K562 (cell line): ENCODE results near the gene WDR31. TPM values are rescaled to one million over a fixed set of nuclear protein-coding genes. Genes with fewer than 3 reads are reported as not detected.

Source experiments
- ATAC-seq: fragments of 200-7000 bp; cut with Tn5 transposase; 3 replicates; pipeline ENCODE4 v1.9.1; 2020; ENCODE audit warnings: moderate library complexity
- BruUV-seq: library from RNA; stranded (reverse); fragments of 400-500 nt; replicated peaks from 2 replicates; lab custom pipeline; 2021; lab: Mats Ljungman, UMichigan
- CTCF ChIA-PET: fragments of 300-600 bp; formaldehyde crosslinking; extraction: SDS; loops from one replicate; lab custom pipeline; 2021; ENCODE audit warnings: low intra/inter-chr PET ratio; lab: Yijun Ruan, JAX
- POLR2A ChIA-PET: fragments of 300-600, 350-650 bp; sonication (Branson Sonifier 250); formaldehyde crosslinking; extraction: SDS; loops from one replicate; lab custom pipeline; 2021; ENCODE audit warnings: antibody characterized with exemption, inconsistent platforms; lab: Yijun Ruan, JAX
- DNase-seq, 4 experiments: peaks; one replicate each; pipeline versions ENCODE4 v3.0.0 to v3.0.0-alpha.2; 2011 to 2018; ENCODE audit warnings: low spot score in 3 of 4, mixed read lengths in 3 of 4; ENCODE audit errors: extremely low read depth in 1 of 4
- FAIRE-seq: peaks from 2 replicates; lab custom pipeline; 2011; peaks lifted over from hg19 to GRCh38; lab: Jason Lieb, UNC
- H2AFZ ChIP-seq: 2 replicates; pipeline ENCODE4 v1.6.0; 2011; ENCODE audit warnings: low read depth, low read length, control low read depth, inconsistent platforms
- H3K27ac ChIP-seq: fragments of 200-600 bp; 3 replicates; pipeline ENCODE4 v1.8.0; 2011; ENCODE audit warnings: low read depth, mild to moderate bottlenecking, control low read depth, inconsistent platforms, low read length, moderate library complexity, mixed read lengths; ENCODE audit errors: extremely low read depth
- H3K27me3 ChIP-seq, 2 experiments: fragments of 300-600 bp in 1 of 2; 2 replicates in 1 of 2; 3 replicates in 1 of 2; pipeline versions ENCODE4 v1.6.0 to v1.8.0; 2011; ENCODE audit warnings: inconsistent platforms in 2 of 2, low read length in 2 of 2, mild to moderate bottlenecking in 1 of 2, mixed read lengths in 1 of 2, moderate library complexity in 1 of 2; ENCODE audit not compliant: control insufficient read depth in 2 of 2, insufficient read depth in 2 of 2
- H3K36me3 ChIP-seq: fragments of 300-600 bp; 3 replicates; pipeline ENCODE4 v1.8.0; 2011; ENCODE audit warnings: mild to moderate bottlenecking, low read length, inconsistent platforms; ENCODE audit not compliant: control insufficient read depth, insufficient read depth
- H3K4me1 ChIP-seq, 2 experiments: fragments of 200-600 bp in 1 of 2; replicated peaks in 1 of 2; 2 replicates in 1 of 2; 3 replicates in 1 of 2; pipeline versions ENCODE4 v1.5.1 to v1.8.0; 2011; ENCODE audit warnings: inconsistent platforms in 2 of 2, low read length in 2 of 2, mild to moderate bottlenecking in 1 of 2, mixed read lengths in 1 of 2, moderate library complexity in 1 of 2; ENCODE audit not compliant: control insufficient read depth in 2 of 2, insufficient read depth in 2 of 2
- H3K4me2 ChIP-seq: 2 replicates; pipeline ENCODE4 v1.6.1; 2011; ENCODE audit warnings: low read length, control low read depth, inconsistent platforms, mixed read lengths; ENCODE audit not compliant: insufficient read depth
- H3K4me3 ChIP-seq: fragments of 200-600 bp; sonication (generic), shearing (Covaris generic); 2 replicates; pipeline ENCODE4 v1.5.1; 2016; ENCODE audit warnings: control low read depth, inconsistent platforms
- H3K79me2 ChIP-seq: fragments of 200-600 bp; 3 replicates; pipeline ENCODE4 v1.8.0; 2011; ENCODE audit warnings: low read length, inconsistent platforms; ENCODE audit not compliant: control insufficient read depth, insufficient read depth
- H3K9ac ChIP-seq, 2 experiments: 2 replicates each; pipeline versions ENCODE4 v1.6.0 to v1.6.1; 2011; ENCODE audit warnings: low read depth in 2 of 2, low read length in 2 of 2, control low read depth in 1 of 2, inconsistent platforms in 1 of 2, mild to moderate bottlenecking in 1 of 2, mixed read lengths in 1 of 2; ENCODE audit not compliant: insufficient read depth in 1 of 2
- H3K9me1 ChIP-seq: one replicate; pipeline ENCODE4 v1.6.0; 2011; ENCODE audit warnings: inconsistent platforms, mild to moderate bottlenecking, low read length, moderate library complexity; ENCODE audit not compliant: control insufficient read depth, insufficient read depth
- H3K9me3 ChIP-seq: replicated peaks from 2 replicates; pipeline ENCODE4 v1.5.1; 2011; ENCODE audit warnings: low read depth, low read length, inconsistent platforms; ENCODE audit not compliant: control insufficient read depth, insufficient read depth
- H4K20me1 ChIP-seq: replicated peaks from 2 replicates; pipeline ENCODE4 v1.6.1; 2011; ENCODE audit warnings: low read length, inconsistent platforms, mixed read lengths; ENCODE audit not compliant: control insufficient read depth, insufficient read depth
- AFF4 ChIP-seq: sonication (generic); formaldehyde crosslinking; IDR thresholded peaks from 2 replicates; pipeline ENCODE4 v1.8.0; 2023; ENCODE audit warnings: mild to moderate bottlenecking, missing genetic modification reagents
- CC2D1A ChIP-seq: fragments of 450-650 bp; IDR thresholded peaks from 2 replicates; pipeline ENCODE4 v1.6.1; 2017; ENCODE audit warnings: mild to moderate bottlenecking
- COPS2 ChIP-seq: fragments of 450-650 bp; conservative IDR thresholded peaks from 2 replicates; pipeline ENCODE4 v1.6.1; 2016; ENCODE audit warnings: mild to moderate bottlenecking, moderate library complexity
- HMGXB4 ChIP-seq: sonication (generic); formaldehyde crosslinking; IDR thresholded peaks from 2 replicates; pipeline ENCODE4 v1.8.1; 2023; ENCODE audit warnings: mild to moderate bottlenecking, missing genetic modification reagents
- MTA1 ChIP-seq: fragments of 450-650 bp; IDR thresholded peaks from 2 replicates; pipeline ENCODE4 v1.6.1; 2017; ENCODE audit warnings: borderline replicate concordance
- TAL1 ChIP-seq: fragments of 450-650 bp; IDR thresholded peaks from 2 replicates; pipeline ENCODE4 v1.6.1; 2016; ENCODE audit warnings: mild to moderate bottlenecking
- TCF7 ChIP-seq: sonication (generic); IDR thresholded peaks from 2 replicates; pipeline ENCODE4 v1.6.1; 2016; ENCODE audit warnings: antibody characterized with exemption, borderline replicate concordance
- ZKSCAN1 ChIP-seq: fragments of 150-350 bp; IDR thresholded peaks from 2 replicates; pipeline ENCODE4 v1.6.1; 2016; ENCODE audit warnings: low read depth, low read length
- ZNF174 ChIP-seq: fragments of 250-450 bp; sonication (Bioruptor Pico); IDR thresholded peaks from 2 replicates; pipeline ENCODE4 v1.4.0; 2020; ENCODE audit warnings: mild to moderate bottlenecking
- ZNF316 ChIP-seq: fragments of 450-650 bp; IDR thresholded peaks from 2 replicates; pipeline ENCODE4 v1.6.1; 2016
- WGBS: fragments of 100-300 bp; shearing (Covaris generic); methylation state at CpG from one replicate; pipeline ENCODE4 v1.1.6; 2016; ENCODE audit warnings: low coverage, mixed read lengths; ENCODE audit not compliant: insufficient coverage; ENCODE audit errors: missing lambda C conversion rate; 5-methylcytosine and 5-hydroxymethylcytosine counted together
- in situ Hi-C: fragments of 300-500 bp; cut with MboI; formaldehyde crosslinking; loops from 4 replicates; pipeline ENCODE4 v1.15.0; 2018; ENCODE audit warnings: inconsistent platforms, mixed read lengths
- intact Hi-C: fragments of 100-400 bp; cut with micrococcal nuclease; formaldehyde crosslinking; loops from 2 replicates; pipeline ENCODE4 v1.14.2; 2022
- polyA plus RNA-seq, 8 experiments: library from polyadenylated mRNA; depleted of rRNA in 4 of 8; stranded (reverse) in 5 of 8; unstranded in 3 of 8; fragments of >200 nt; fragmentation: Nextera tagmentation in 2 of 8; fragmentation: Illumina TruSeq in 1 of 8; extraction: Ambion mirVana in 2 of 8; extraction: Trizol in 1 of 8; gene quantifications; 2 replicates each; pipeline versions ENCODE4 v1.2.1 to v1.2.3, GENCODE V29; 2011 to 2014; ENCODE audit warnings: inconsistent platforms in 1 of 8, missing spikeins in 1 of 8
- total RNA-seq, 7 experiments: library from RNA; depleted of rRNA in 6 of 7; stranded (reverse); fragments of >200 nt in 6 of 7; fragmentation: Illumina TruSeq in 2 of 7; extraction: Trizol in 2 of 7; gene quantifications; 2 replicates each; pipeline versions ENCODE4 v1.2.1 to v1.2.3, GENCODE V29; 2011 to 2021; ENCODE audit warnings: low replicate concordance in 1 of 7
- TF ChIP-seq, protein P1 (sequence below): fragments of 250-450 bp; sonication (Bioruptor Pico); IDR thresholded peaks from 2 replicates; pipeline ENCODE4 v1.5.1; 2021; ENCODE audit warnings: mild to moderate bottlenecking

Gene WDR31
- total and polyA plus RNA-seq, 9 of the 15 experiments (the other 6 are each of a cell fraction or from before 2014, with no cell fraction given): 0.35 to 1.8 (median 0.95) TPM

- in situ Hi-C loops (no loop called here), intact Hi-C loops (no loop called here)
- H3K9ac ChIP-seq: no peak overlapping the region
- POLR2A ChIA-PET: interaction anchor here (1.2 kb wide), 1 partner anchor 10 kb away, joined by 4 read pairs; no protein-coding TSS in a partner anchor
- no TSS peak for BruUV-seq
- H3K4me3 ChIP-seq: no peak overlapping the region
- no peaks in the 10 kb centered on the region for H3K27me3 ChIP-seq
- H4K20me1 ChIP-seq: 0 out of 2 replicates have a peak, but pooled peaks cover 3% of the 10 kb centered on the region
- no peak overlapping the region for H3K27ac ChIP-seq
- no peaks in the 10 kb centered on the region for H3K79me2 ChIP-seq
- no peak overlapping the region for H2AFZ ChIP-seq
- TF ChIP-seq ZNF174 (CRISPR knock-in tag): no peak
- no peak for TF ChIP-seq ZKSCAN1
- no peak for TF ChIP-seq MTA1
- TF ChIP-seq, protein P1, sequence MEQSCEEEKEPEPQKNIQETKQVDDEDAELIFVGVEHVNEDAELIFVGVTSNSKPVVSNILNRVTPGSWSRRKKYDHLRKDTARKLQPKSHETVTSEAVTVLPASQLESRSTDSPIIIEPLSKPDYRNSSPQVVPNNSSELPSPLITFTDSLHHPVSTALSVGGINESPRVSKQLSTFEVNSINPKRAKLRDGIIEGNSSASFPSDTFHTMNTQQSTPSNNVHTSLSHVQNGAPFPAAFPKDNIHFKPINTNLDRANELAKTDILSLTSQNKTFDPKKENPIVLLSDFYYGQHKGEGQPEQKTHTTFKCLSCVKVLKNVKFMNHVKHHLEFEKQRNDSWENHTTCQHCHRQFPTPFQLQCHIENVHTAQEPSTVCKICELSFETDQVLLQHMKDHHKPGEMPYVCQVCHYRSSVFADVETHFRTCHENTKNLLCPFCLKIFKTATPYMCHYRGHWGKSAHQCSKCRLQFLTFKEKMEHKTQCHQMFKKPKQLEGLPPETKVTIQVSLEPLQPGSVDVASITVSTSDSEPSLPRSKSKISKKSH (CRISPR knock-in tag): no peak
- no peak for TF ChIP-seq ZNF316
- no peak for TF ChIP-seq COPS2
- no peak for TF ChIP-seq CC2D1A
- no peak for TF ChIP-seq AFF4 (CRISPR knock-in tag)
- TF ChIP-seq TAL1: no peak
- no peak for TF ChIP-seq TCF7
- no peak for TF ChIP-seq HMGXB4 (CRISPR knock-in tag)
- TF ChIP-seq, all 486 proteins: peak for 0
- H3K9me1 ChIP-seq: no peaks in the 10 kb centered on the region
- no peak overlapping the region for H3K4me2 ChIP-seq
- FAIRE-seq (no peak), ATAC-seq (no peak), DNase-seq (no peak)
- H3K4me1 ChIP-seq: peaks cover 22% of the 10 kb centered on the region in 2 experiments
- no peaks in the 10 kb centered on the region for H3K36me3 ChIP-seq
- WGBS: 13% methylated on average over 3 of the region's 3 CpGs
- CTCF ChIA-PET: no interaction called here
- no peaks in the 10 kb centered on the region for H3K9me3 ChIP-seq
Observed at GRCh38 chr9:113363336-113363735, 23.3 kb upstream of the WDR31 start.
